Natural killer cell (primary cell): Measurements from ENCODE around the gene RTCA. TPM values are rescaled to one million over a fixed set of nuclear protein-coding genes. Genes with fewer than 3 reads are reported as not detected.

Experiments used
- ATAC-seq, 3 donors: fragments of 150-1000 bp in 2 of 3; fragments of 200-7000 bp in 1 of 3; cut with Tn5 transposase; 1 replicate in 1 of 3; 2 replicates in 2 of 3; pipeline ENCODE4 v1.10.0; 2021; ENCODE audit warnings: mild to moderate bottlenecking in 2 of 3, moderate library complexity in 2 of 3
- DNase-seq, 2 donors: peaks; one replicate each; pipeline versions ENCODE4 v3.0.0 to v3.0.0-alpha.2; 2013 to 2021; ENCODE audit warnings: mixed read lengths in 1 of 2
- H3K27ac ChIP-seq: one replicate; pipeline ENCODE4 v1.5.1; 2013; ENCODE audit warnings: mild to moderate bottlenecking, low read length
- H3K27me3 ChIP-seq: one replicate; pipeline ENCODE4 v1.6.1; 2013; ENCODE audit warnings: low read length; ENCODE audit not compliant: control insufficient read depth, insufficient read depth
- H3K36me3 ChIP-seq: one replicate; pipeline ENCODE4 v1.6.1; 2013; ENCODE audit warnings: low read length; ENCODE audit not compliant: control insufficient read depth, insufficient read depth
- H3K4me1 ChIP-seq: one replicate; pipeline ENCODE4 v1.6.1; 2013; ENCODE audit warnings: low read length; ENCODE audit not compliant: control insufficient read depth, insufficient read depth
- H3K4me3 ChIP-seq: one replicate; pipeline ENCODE4 v1.5.1; 2013; ENCODE audit warnings: low read length
- H3K9me3 ChIP-seq: one replicate; pipeline ENCODE4 v1.6.1; 2013; ENCODE audit warnings: low read length; ENCODE audit not compliant: control insufficient read depth, insufficient read depth
- H3K27ac Mint-ChIP-seq, 2 donors: one replicate each; pipeline ENCODE4 v1.8.0; 2022; ENCODE audit warnings: mild to moderate bottlenecking in 2 of 2, mixed read lengths in 2 of 2, moderate library complexity in 1 of 2
- H3K27me3 Mint-ChIP-seq, 2 donors: one replicate each; pipeline ENCODE4 v1.8.0; 2022; ENCODE audit warnings: low read depth in 2 of 2, mixed read lengths in 2 of 2
- H3K36me3 Mint-ChIP-seq: one replicate; pipeline ENCODE4 v1.8.0; 2022; ENCODE audit warnings: mixed read lengths
- H3K4me1 Mint-ChIP-seq, 2 donors: one replicate each; pipeline ENCODE4 v1.8.0; 2022; ENCODE audit warnings: mixed read lengths in 2 of 2
- H3K4me3 Mint-ChIP-seq: one replicate; pipeline ENCODE4 v1.8.0; 2022; ENCODE audit warnings: mild to moderate bottlenecking, moderate library complexity, mixed read lengths
- H3K9me3 Mint-ChIP-seq, 2 donors: one replicate each; pipeline ENCODE4 v1.8.0; 2022; ENCODE audit warnings: mixed read lengths in 2 of 2
- WGBS: methylation state at CpG from one replicate; pipeline ENCODE4 v1.1.7; 2013; ENCODE audit warnings: missing lambda C conversion rate; ENCODE audit not compliant: insufficient coverage; 5-methylcytosine and 5-hydroxymethylcytosine counted together
- intact Hi-C: fragments of 100-400 bp; cut with micrococcal nuclease; formaldehyde crosslinking; loops from one replicate; pipeline ENCODE4 v1.14.2; 2022
- total RNA-seq, 4 donors: library from RNA; stranded (reverse); fragments of 120-200 nt in 1 of 4; gene quantifications; one replicate each; pipeline versions ENCODE4 v1.2.3 to v1.2.4, GENCODE V29; 2013 to 2022
- TF ChIP-seq, protein P1 (sequence below): fragments of 200-600 bp; IDR thresholded peaks from one replicate; pipeline ENCODE4 v1.8.0; 2022; ENCODE audit warnings: antibody characterized with exemption

RTCA gene
- total RNA-seq, 3 donors from 2014 or later (not counting 1 experiment from before 2014, with no cell fraction given): 49.3 to 60.8 (median 52.3) TPM

DNA sequence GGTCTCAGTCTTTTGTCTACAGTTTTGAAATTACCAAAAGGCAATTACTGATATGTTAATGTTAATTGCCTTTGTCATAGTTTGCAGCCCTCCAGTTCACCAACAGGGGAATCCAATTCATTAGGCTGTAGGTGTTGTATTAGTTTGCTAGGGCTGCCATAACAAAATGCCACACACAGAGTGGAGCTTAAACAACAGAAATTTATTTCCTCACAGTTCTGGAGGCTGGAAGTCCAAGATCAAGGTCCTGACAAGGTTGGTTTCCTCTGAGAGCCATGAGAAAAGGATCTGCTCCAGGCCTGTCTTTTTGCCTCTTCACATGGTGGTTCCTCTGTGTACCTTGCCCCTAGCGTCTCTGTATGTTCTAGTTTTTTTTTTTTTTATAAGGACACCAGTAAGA lies 1.3 kb downstream of the RTCA start:
- ATAC-seq: no peak
- peaks cover 40% of the 10 kb centered on the region for H3K36me3 ChIP-seq
- H3K36me3 Mint-ChIP-seq: peaks cover 8% of the 10 kb centered on the region
- DNase-seq: no peak
- H3K4me3 ChIP-seq: no peak overlapping the region
- H3K4me1 Mint-ChIP-seq: peaks cover 53 to 54% of the 10 kb centered on the region in 2 donors
- H3K9me3 Mint-ChIP-seq: no peaks in the 10 kb centered on the region
- WGBS: no CpG with 5 or more reads among the region's 1 CpG
- H3K27me3 ChIP-seq: no peaks in the 10 kb centered on the region
- TF ChIP-seq, protein P1, sequence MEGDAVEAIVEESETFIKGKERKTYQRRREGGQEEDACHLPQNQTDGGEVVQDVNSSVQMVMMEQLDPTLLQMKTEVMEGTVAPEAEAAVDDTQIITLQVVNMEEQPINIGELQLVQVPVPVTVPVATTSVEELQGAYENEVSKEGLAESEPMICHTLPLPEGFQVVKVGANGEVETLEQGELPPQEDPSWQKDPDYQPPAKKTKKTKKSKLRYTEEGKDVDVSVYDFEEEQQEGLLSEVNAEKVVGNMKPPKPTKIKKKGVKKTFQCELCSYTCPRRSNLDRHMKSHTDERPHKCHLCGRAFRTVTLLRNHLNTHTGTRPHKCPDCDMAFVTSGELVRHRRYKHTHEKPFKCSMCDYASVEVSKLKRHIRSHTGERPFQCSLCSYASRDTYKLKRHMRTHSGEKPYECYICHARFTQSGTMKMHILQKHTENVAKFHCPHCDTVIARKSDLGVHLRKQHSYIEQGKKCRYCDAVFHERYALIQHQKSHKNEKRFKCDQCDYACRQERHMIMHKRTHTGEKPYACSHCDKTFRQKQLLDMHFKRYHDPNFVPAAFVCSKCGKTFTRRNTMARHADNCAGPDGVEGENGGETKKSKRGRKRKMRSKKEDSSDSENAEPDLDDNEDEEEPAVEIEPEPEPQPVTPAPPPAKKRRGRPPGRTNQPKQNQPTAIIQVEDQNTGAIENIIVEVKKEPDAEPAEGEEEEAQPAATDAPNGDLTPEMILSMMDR: no peak
- H3K27ac ChIP-seq: no peak overlapping the region
- H3K9me3 ChIP-seq: no peaks in the 10 kb centered on the region
- peak overlapping the region; percentile 31 to 66 for H3K27ac Mint-ChIP-seq
- H3K4me1 ChIP-seq: peaks cover 34% of the 10 kb centered on the region
- no peaks in the 10 kb centered on the region for H3K27me3 Mint-ChIP-seq
- H3K4me3 Mint-ChIP-seq: peak overlapping the region; percentile 100
- intact Hi-C loops: loop anchor here (2.0 to 5.0 kb wide), 4 partner anchors 86 to 230 kb away; partner anchors contain the start of genes CDC14A, SASS6 and TRMT13

DNA sequence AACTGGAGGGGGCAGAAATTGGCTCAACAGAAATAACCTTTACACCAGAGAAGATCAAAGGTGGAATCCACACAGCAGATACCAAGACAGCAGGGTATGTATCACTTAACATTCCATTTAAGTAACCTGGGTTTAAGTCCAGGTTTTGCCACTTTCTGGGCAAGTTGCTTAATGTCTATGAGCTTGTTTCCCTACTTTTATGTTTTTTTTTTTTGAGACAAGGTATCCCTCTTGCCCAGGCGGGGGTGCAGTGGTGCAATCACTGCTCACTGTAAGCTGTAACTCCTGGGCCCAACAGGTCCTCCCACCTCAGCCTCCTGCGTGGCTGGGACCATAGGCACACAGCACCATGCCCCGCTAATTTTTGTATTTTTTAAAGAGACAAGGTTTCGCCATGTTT lies 2.2 kb downstream of the RTCA start:
- intact Hi-C loops: loop anchor here (5.0 kb wide), 2 partner anchors 129 to 231 kb away; a partner anchor contains a TSS
- H3K27ac ChIP-seq: no peak overlapping the region
- peaks cover 8% of the 10 kb centered on the region for H3K36me3 Mint-ChIP-seq
- ATAC-seq (no peak), DNase-seq (no peak)
- H3K9me3 Mint-ChIP-seq: no peaks in the 10 kb centered on the region
- peaks cover 53 to 54% of the 10 kb centered on the region in 2 donors for H3K4me1 Mint-ChIP-seq
- peaks cover 49% of the 10 kb centered on the region for H3K36me3 ChIP-seq
- no peaks in the 10 kb centered on the region for H3K9me3 ChIP-seq
- WGBS: 96% methylated on average over 4 of the region's 4 CpGs
- H3K4me1 ChIP-seq: peaks cover 34% of the 10 kb centered on the region
- H3K4me3 ChIP-seq: no peak overlapping the region
- H3K27ac Mint-ChIP-seq: peak overlapping the region in 1 of 2 donors; percentile 31
- H3K27me3 Mint-ChIP-seq: no peaks in the 10 kb centered on the region
- TF ChIP-seq, protein P1: no peak
- no peaks in the 10 kb centered on the region for H3K27me3 ChIP-seq
- H3K4me3 Mint-ChIP-seq: peak overlapping the region; percentile 5

DNA sequence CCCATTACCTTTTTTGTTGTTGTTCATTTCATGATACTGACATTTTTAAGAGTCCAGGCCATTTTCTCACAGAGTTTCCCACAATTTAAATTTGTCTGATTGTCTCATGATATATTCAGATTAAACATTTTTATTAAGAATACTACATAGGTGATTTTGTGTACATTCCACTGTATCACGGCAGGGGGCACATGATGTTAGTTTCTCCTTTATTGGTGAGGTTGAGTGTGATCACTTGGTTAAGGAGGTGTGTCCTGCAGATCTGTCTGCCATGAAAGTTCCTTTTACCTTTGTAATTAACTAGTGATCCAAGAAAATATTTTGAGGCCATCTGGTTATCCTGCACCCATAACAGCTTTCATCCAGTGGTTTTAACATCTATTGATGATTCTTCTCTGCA lies 11.8 kb downstream of the RTCA start:
- peaks cover 13% of the 10 kb centered on the region for H3K36me3 Mint-ChIP-seq
- no peaks in the 10 kb centered on the region for H3K9me3 Mint-ChIP-seq
- no peaks in the 10 kb centered on the region for H3K9me3 ChIP-seq
- H3K27ac ChIP-seq: no peak overlapping the region
- no peak overlapping the region for H3K4me3 Mint-ChIP-seq
- H3K4me1 Mint-ChIP-seq: peaks cover 10 to 23% of the 10 kb centered on the region in 2 donors
- peak overlapping the region in 1 of 2 donors; percentile 29 for H3K27ac Mint-ChIP-seq
- no peaks in the 10 kb centered on the region for H3K27me3 ChIP-seq
- no CpG with 5 or more reads among the region's 1 CpG for WGBS
- no peaks in the 10 kb centered on the region for H3K27me3 Mint-ChIP-seq
- DNase-seq (peak in 1 of 2 donors; percentile 61), ATAC-seq (peak; percentile 55 to 68 (median 59))
- intact Hi-C loops: loop anchor here (5.0 kb wide), 1 partner anchor 179 kb away; no protein-coding TSS in a partner anchor
- TF ChIP-seq, protein P1: no peak
- H3K36me3 ChIP-seq: peaks cover 85% of the 10 kb centered on the region
- H3K4me3 ChIP-seq: no peak overlapping the region
- H3K4me1 ChIP-seq: no peaks in the 10 kb centered on the region
